PFSK-1 (cell line): Measurements from ENCODE around the gene PDZD2.

ENCODE experiments used
- FOXP2 ChIP-seq: optimal IDR thresholded peaks from 2 replicates; pipeline ENCODE3; 2011; ENCODE audit warnings: borderline replicate concordance, control low read depth, inconsistent platforms; ENCODE audit not compliant: insufficient read depth; ENCODE audit errors: extremely low read length, extremely low read depth
- POLR2AphosphoS5 ChIP-seq: IDR thresholded peaks from 2 replicates; pipeline ENCODE4 v1.6.1; 2012; ENCODE audit warnings: low read depth, mild to moderate bottlenecking, control low read depth, low read length, moderate library complexity
- SIN3A ChIP-seq: IDR thresholded peaks from 2 replicates; pipeline ENCODE4 v1.6.1; 2012; ENCODE audit warnings: mild to moderate bottlenecking, low read length, moderate library complexity, borderline replicate concordance; ENCODE audit not compliant: insufficient read depth
- TAF1 ChIP-seq: IDR thresholded peaks from 2 replicates; pipeline ENCODE4 v1.6.1; 2012; ENCODE audit warnings: low read length, control low read depth, borderline replicate concordance; ENCODE audit not compliant: insufficient read depth
- TF ChIP-seq, protein P1 (sequence below), 2 experiments: IDR thresholded peaks; 2 replicates each; pipeline versions ENCODE4 v1.6.1 to v1.8.0; 2011 to 2012; ENCODE audit warnings: low read depth in 2 of 2, low read length in 2 of 2, control low read depth in 1 of 2, inconsistent platforms in 1 of 2, mild to moderate bottlenecking in 1 of 2, moderate library complexity in 1 of 2; ENCODE audit not compliant: insufficient read depth in 1 of 2

Gene PDZD2

DNA sequence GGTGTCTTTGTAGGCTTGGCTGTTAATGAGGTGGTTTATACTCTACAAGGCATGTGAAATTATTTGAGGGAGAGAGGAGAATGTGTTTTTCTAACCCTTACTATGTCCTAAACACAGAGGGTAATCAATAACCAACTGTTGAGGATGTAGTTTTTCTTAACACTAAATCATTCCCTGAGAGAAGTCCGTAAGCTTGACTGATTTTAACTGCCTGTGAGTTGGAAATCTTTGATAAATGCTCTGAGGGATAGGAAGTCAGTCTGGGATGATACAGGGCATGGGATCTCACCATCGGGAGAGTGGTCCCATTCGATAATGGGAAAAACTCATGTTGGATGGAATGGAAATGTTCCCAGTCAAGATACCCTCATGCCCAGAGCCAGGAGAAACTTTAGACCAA lies 249.6 kb downstream of the PDZD2 start:
- TF ChIP-seq POLR2AphosphoS5, result no peak
- TF ChIP-seq FOXP2, result no peak
- TF ChIP-seq, protein P1, sequence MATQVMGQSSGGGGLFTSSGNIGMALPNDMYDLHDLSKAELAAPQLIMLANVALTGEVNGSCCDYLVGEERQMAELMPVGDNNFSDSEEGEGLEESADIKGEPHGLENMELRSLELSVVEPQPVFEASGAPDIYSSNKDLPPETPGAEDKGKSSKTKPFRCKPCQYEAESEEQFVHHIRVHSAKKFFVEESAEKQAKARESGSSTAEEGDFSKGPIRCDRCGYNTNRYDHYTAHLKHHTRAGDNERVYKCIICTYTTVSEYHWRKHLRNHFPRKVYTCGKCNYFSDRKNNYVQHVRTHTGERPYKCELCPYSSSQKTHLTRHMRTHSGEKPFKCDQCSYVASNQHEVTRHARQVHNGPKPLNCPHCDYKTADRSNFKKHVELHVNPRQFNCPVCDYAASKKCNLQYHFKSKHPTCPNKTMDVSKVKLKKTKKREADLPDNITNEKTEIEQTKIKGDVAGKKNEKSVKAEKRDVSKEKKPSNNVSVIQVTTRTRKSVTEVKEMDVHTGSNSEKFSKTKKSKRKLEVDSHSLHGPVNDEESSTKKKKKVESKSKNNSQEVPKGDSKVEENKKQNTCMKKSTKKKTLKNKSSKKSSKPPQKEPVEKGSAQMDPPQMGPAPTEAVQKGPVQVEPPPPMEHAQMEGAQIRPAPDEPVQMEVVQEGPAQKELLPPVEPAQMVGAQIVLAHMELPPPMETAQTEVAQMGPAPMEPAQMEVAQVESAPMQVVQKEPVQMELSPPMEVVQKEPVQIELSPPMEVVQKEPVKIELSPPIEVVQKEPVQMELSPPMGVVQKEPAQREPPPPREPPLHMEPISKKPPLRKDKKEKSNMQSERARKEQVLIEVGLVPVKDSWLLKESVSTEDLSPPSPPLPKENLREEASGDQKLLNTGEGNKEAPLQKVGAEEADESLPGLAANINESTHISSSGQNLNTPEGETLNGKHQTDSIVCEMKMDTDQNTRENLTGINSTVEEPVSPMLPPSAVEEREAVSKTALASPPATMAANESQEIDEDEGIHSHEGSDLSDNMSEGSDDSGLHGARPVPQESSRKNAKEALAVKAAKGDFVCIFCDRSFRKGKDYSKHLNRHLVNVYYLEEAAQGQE (IDR thresholded peaks at IDR 0.05; ENCODE audit: insufficient read depth in 1 of 2, low read depth in 2 of 2, low read length in 2 of 2), result no peak
- no peak for TF ChIP-seq TAF1
- no peak for TF ChIP-seq SIN3A

GRCh38 chr5:31889001-31889561 lies 250.2 kb downstream of the PDZD2 start:
- TF ChIP-seq TAF1 (no peak), POLR2AphosphoS5 (no peak), SIN3A (no peak), FOXP2 (no peak)
- TF ChIP-seq, protein P1 (IDR thresholded peaks at IDR 0.05; ENCODE audit: insufficient read depth in 1 of 2, low read depth in 2 of 2, low read length in 2 of 2), result no peak

GRCh38 chr5:31890046-31890445 lies 251.1 kb downstream of the PDZD2 start:
- TF ChIP-seq FOXP2 (no peak), SIN3A (no peak), TAF1 (no peak), POLR2AphosphoS5 (no peak)
- TF ChIP-seq, protein P1 (IDR thresholded peaks at IDR 0.05; ENCODE audit: insufficient read depth in 1 of 2, low read depth in 2 of 2, low read length in 2 of 2), result no peak

DNA sequence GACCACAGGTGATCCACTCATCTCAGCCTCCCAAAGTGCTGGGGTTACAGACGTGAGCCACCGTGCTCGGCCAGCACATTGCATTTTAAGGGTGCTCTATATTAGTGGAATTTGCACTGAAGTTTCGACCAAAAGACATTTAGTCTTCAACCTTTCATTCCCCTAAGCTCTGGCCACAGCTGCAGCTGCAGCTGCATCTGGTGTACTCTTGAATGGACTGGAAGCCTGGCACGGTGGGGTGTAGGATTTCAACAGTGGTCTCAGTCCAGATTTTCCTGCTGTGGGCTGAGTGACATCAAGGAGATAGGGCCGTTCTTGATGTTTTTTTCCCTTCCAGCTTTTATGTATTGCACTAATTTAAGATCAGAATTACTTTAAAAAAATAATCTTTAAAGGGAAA lies 255.2 kb downstream of the PDZD2 start:
- TF ChIP-seq FOXP2, result no peak
- no peak for TF ChIP-seq POLR2AphosphoS5
- TF ChIP-seq, protein P1 (IDR thresholded peaks at IDR 0.05; ENCODE audit: insufficient read depth in 1 of 2, low read depth in 2 of 2, low read length in 2 of 2), result no peak
- no peak for TF ChIP-seq TAF1
